GM20000 (cell line): ENCODE data around the gene WDSUB1.

Source experiments
- DNase-seq: peaks from one replicate; pipeline ENCODE4 v3.0.0; 2012; ENCODE audit warnings: low spot score
- TF ChIP-seq, protein P1 (sequence below): IDR thresholded peaks from 2 replicates; pipeline ENCODE4 v1.5.1; 2012; ENCODE audit warnings: mild to moderate bottlenecking, control low read depth; ENCODE audit errors: extremely low read depth, missing control alignments

The WDSUB1 gene

DNA sequence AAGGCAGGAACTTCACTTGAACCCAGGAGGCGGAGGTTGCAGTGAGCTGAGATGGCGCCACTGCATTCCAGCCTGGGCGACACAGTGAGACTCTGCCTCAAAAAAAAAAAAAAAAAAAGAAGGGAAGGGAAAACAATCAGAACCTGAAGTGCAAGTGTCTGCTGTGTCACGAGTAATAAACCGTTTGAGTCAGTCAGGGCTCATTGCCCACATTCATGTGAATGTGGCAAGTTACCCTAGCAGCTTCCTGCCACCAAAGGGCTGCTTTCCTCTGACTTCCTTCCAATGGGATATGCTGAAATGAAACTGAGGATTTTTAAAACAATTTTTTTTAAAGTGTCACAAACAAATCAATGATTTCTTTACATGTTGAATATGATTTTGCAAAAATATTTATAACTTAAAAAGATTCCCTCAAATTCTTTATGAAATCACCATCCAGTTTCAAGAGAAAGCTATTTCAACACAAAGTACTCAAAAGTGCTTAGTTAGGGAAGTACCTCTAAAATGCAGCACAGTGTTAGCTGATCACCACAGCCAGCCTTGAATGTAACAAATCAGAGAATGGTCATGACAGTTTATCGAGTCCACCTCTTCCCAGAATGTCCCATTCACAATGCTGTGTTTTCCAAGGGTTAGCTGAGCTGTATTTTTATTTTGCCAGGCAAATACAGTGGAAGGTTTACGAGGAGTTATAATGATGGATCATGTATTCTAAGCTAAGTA, 36.4 kb downstream of the WDSUB1 start:
- TF ChIP-seq, protein P1, sequence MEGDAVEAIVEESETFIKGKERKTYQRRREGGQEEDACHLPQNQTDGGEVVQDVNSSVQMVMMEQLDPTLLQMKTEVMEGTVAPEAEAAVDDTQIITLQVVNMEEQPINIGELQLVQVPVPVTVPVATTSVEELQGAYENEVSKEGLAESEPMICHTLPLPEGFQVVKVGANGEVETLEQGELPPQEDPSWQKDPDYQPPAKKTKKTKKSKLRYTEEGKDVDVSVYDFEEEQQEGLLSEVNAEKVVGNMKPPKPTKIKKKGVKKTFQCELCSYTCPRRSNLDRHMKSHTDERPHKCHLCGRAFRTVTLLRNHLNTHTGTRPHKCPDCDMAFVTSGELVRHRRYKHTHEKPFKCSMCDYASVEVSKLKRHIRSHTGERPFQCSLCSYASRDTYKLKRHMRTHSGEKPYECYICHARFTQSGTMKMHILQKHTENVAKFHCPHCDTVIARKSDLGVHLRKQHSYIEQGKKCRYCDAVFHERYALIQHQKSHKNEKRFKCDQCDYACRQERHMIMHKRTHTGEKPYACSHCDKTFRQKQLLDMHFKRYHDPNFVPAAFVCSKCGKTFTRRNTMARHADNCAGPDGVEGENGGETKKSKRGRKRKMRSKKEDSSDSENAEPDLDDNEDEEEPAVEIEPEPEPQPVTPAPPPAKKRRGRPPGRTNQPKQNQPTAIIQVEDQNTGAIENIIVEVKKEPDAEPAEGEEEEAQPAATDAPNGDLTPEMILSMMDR: no peak
- peak; percentile 19 for DNase-seq

DNA sequence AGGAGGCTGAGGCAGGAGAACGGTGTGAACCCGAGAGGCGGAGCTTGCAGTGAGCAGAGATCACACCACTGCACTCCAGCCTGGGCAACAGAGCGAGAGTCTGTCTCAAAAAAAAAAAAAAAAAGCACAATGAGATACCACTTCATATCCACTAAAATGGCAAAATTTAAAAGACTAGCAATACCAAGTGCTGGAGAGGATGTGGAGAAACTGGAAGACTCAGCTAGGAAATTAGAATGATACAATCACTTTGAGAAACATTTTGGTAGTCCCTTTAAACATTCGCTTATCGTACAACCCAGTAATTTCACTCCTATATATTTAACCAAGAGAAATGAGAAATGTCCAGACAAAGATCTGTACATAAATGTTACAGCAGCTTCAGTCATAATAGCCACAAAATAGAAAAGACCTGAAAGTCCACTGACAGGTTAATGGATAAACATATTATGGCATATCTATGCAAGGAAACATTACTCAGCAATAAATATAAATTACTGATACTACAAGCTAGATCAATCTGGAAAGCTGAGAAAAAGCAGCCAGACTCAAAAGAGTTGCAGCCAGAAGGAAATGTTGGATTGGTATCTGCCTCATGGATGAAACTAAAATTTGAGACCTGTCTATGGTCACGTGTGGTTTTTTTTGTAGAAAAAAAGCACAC, 40.0 kb downstream of the WDSUB1 start:
- TF ChIP-seq, protein P1: no peak
- no peak for DNase-seq

DNA sequence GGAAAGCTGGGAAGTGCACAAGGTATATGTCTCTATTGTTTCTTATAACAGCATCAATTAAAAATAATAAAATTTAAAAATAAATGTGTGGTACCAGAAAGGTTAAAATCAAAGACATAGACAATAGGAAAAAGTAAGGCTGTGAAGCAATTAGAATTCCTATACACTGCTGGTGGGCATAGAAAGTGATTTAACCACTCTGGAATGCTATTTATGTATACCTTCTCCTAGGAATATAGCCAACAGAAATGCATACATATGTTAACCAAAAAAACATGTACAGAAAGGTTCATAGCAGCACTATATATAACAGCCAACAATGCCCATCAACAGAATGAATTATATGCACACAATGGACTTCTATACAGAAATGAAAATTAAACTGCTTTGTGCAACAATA, 43.0 kb downstream of the WDSUB1 start:
- TF ChIP-seq, protein P1: no peak
- DNase-seq: no peak

DNA sequence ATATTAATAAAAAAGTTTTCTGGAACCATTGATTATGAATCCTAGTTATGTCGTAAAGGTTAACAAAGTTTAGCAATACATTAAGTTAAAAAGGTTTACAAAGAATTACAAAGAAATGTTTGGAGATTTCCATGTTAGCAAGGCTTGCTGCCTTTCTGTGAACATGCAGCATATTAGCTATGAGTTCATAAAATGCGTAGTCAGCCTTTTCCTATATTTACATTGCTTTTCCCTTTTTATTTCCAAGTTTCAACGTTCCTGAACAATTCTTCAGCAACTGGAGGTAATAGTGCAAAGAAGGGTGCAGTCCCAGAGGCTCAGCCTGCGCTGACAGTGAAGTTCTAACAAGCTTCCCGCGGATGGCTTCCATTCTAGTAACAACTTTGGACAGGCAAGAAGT, 51.6 kb downstream of the WDSUB1 start:
- TF ChIP-seq, protein P1: no peak
- DNase-seq: no peak

DNA sequence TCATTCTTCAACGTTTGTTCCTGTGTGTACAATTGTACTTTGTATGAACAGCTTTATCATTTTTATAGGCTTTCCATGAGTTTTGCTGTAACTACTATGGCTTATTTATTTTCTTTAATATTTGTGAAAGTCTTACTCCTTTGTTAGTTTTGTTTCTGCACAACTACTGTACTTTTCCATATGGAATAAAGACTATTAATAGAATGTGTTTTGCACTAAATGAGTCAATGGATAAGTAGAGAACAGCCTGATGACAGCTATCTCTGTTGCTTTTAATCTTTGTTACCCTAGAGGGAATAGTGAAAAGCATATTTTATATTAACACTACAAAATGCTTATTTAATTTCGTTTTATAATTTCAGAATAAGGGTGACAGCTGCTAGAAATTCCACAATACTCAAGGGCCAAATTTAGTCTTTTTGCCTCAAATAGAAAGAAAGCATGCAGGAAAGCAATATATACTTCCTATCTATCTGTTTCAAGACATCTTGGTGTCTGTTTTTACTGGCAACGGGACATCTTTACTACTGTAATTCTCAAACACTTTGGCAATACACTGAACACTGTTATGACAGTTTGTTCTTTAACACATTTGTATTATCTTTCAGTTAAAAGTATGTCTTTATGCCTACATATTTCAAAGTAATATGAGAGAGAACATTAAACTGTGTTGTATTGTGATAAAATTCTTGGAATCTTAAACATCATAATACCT, 53.9 kb downstream of the WDSUB1 start:
- TF ChIP-seq, protein P1: no peak
- DNase-seq: no peak

DNA sequence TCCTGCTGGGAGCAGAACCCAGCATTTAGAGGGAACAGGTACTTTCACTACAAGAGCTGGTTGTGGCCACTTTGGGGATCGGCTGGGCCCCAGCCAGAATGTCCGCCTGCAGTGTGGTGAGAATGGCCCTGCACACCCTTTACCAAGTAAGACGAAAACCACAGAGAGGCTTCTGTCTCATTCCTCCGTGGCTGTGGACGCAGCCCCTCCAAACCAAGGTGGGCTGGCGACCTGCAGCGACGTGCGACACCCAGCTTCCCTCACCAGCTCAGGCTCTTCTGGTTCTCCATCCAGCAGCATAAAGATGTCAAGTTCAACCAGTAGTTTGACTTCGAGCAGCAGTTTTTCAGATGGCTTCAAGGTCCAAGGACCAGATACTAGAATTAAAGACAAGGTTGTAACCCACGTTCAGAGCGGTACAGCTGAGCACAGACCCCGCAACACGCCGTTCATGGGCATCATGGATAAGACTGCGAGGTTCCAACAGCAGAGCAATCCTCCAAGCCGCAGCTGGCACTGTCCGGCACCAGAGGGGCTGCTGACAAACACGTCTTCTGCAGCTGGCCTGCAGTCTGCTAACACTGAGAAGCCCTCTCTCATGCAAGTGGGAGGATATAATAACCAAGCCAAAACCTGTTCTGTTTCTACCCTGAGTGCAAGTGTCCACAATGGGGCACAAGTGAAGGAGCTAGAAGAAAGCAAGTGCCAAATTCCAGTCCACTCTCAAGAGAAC, 56.2 kb downstream of the WDSUB1 start:
- no peak for DNase-seq
- TF ChIP-seq, protein P1: no peak
